ES-I3 (cell line): ENCODE data around the gene RPH3AL.

ENCODE experiments used
- H3K36me3 ChIP-seq: 2 replicates; pipeline ENCODE4 v1.6.1; 2013; ENCODE audit warnings: mild to moderate bottlenecking, low read length, control low read depth, moderate library complexity; ENCODE audit not compliant: insufficient read depth
- H3K4me1 ChIP-seq: 2 replicates; pipeline ENCODE4 v1.6.1; 2013; ENCODE audit warnings: mild to moderate bottlenecking, control low read depth, low read length; ENCODE audit not compliant: insufficient read depth
- H3K9ac ChIP-seq: 2 replicates; pipeline ENCODE4 v1.6.1; 2013; ENCODE audit warnings: low read depth, mild to moderate bottlenecking, low read length, moderate library complexity
- H3K9me3 ChIP-seq: 2 replicates; pipeline ENCODE4 v1.6.1; 2013; ENCODE audit warnings: mild to moderate bottlenecking, low read length, moderate library complexity; ENCODE audit not compliant: control insufficient read depth, insufficient read depth

Gene RPH3AL

GRCh38 chr17:263773-264172 lies 88.8 kb downstream of the RPH3AL start:
- peaks cover 16% of the 10 kb centered on the region for H3K4me1 ChIP-seq

GRCh38 chr17:263271-263670 lies 89.3 kb downstream of the RPH3AL start:
- H3K9ac ChIP-seq, result no peak overlapping the region
- H3K36me3 ChIP-seq, result peaks cover 4% of the 10 kb centered on the region; the same call in 1 of the 2 replicates
- H3K9me3 ChIP-seq, result peaks cover 10% of the 10 kb centered on the region
- H3K4me1 ChIP-seq, result peaks cover 17% of the 10 kb centered on the region

More at GRCh38 chr17:263773-264172, 88.8 kb downstream of the RPH3AL start:
- peaks cover 10% of the 10 kb centered on the region for H3K9me3 ChIP-seq
- no peak overlapping the region for H3K9ac ChIP-seq
- peaks cover 4% of the 10 kb centered on the region; the same call in 1 of the 2 replicates for H3K36me3 ChIP-seq

GRCh38 chr17:261635-262034 lies 91.0 kb downstream of the RPH3AL start:
- Histone ChIP-seq H3K36me3 (peaks cover 4% of the 10 kb centered on the region; the same call in 1 of the 2 replicates), H3K4me1 (peaks cover 17% of the 10 kb centered on the region), H3K9ac (no peak overlapping the region), H3K9me3 (peaks cover 10% of the 10 kb centered on the region)

- Histone ChIP-seq H3K36me3 (peaks cover 4% of the 10 kb centered on the region; the same call in 1 of the 2 replicates), H3K4me1 (peaks cover 17% of the 10 kb centered on the region), H3K9ac (no peak overlapping the region), H3K9me3 (peaks cover 10% of the 10 kb centered on the region)
Observed at GRCh38 chr17:260944-261343, 91.7 kb downstream of the RPH3AL start.

GRCh38 chr17:260031-260791 lies 92.4 kb downstream of the RPH3AL start:
- H3K9me3 ChIP-seq, result peaks cover 10% of the 10 kb centered on the region
- peaks cover 17% of the 10 kb centered on the region for H3K4me1 ChIP-seq
- peaks cover 4% of the 10 kb centered on the region; the same call in 1 of the 2 replicates for H3K36me3 ChIP-seq
- H3K9ac ChIP-seq, result no peak overlapping the region

GRCh38 chr17:259341-259976 lies 93.1 kb downstream of the RPH3AL start:
- peaks cover 17% of the 10 kb centered on the region for H3K4me1 ChIP-seq

GRCh38 chr17:258906-259305 lies 93.7 kb downstream of the RPH3AL start:
- Histone ChIP-seq H3K36me3 (peaks cover 4% of the 10 kb centered on the region; the same call in 1 of the 2 replicates), H3K4me1 (peaks cover 17% of the 10 kb centered on the region), H3K9me3 (peaks cover 10% of the 10 kb centered on the region)

More at GRCh38 chr17:259341-259976, 93.1 kb downstream of the RPH3AL start:
- peaks cover 4% of the 10 kb centered on the region; the same call in 1 of the 2 replicates for H3K36me3 ChIP-seq
- H3K9ac ChIP-seq, result no peak overlapping the region
- H3K9me3 ChIP-seq, result peaks cover 10% of the 10 kb centered on the region

GRCh38 chr17:258045-258734 lies 94.4 kb downstream of the RPH3AL start:
- no peaks in the 10 kb centered on the region for H3K36me3 ChIP-seq
- peaks cover 10% of the 10 kb centered on the region for H3K9me3 ChIP-seq
- H3K4me1 ChIP-seq, result peaks cover 17% of the 10 kb centered on the region
- no peak overlapping the region for H3K9ac ChIP-seq

More at GRCh38 chr17:258906-259305, 93.7 kb downstream of the RPH3AL start:
- no peak overlapping the region for H3K9ac ChIP-seq

GRCh38 chr17:253091-253846 lies 99.3 kb downstream of the RPH3AL start:
- H3K36me3 ChIP-seq, result no peaks in the 10 kb centered on the region
- H3K9me3 ChIP-seq, result no peaks in the 10 kb centered on the region; the same call in 1 of the 2 replicates
- no peaks in the 10 kb centered on the region for H3K4me1 ChIP-seq
- H3K9ac ChIP-seq, result no peak overlapping the region

- Histone ChIP-seq H3K36me3 (no peaks in the 10 kb centered on the region), H3K4me1 (no peaks in the 10 kb centered on the region), H3K9ac (no peak overlapping the region), H3K9me3 (no peaks in the 10 kb centered on the region)
Observed at GRCh38 chr17:252456-252855, 100.2 kb downstream of the RPH3AL start.

- H3K36me3 ChIP-seq, result no peaks in the 10 kb centered on the region
- H3K4me1 ChIP-seq, result no peaks in the 10 kb centered on the region
- no peaks in the 10 kb centered on the region for H3K9me3 ChIP-seq
- no peak overlapping the region for H3K9ac ChIP-seq
Observed at GRCh38 chr17:251531-251930, 101.1 kb downstream of the RPH3AL start.

- H3K9me3 ChIP-seq, result no peaks in the 10 kb centered on the region
- H3K4me1 ChIP-seq, result no peaks in the 10 kb centered on the region
- no peaks in the 10 kb centered on the region for H3K36me3 ChIP-seq
- no peak overlapping the region for H3K9ac ChIP-seq
Observed at GRCh38 chr17:250487-251300, 101.9 kb downstream of the RPH3AL start.

GRCh38 chr17:249236-249993 lies 103.2 kb downstream of the RPH3AL start:
- no peak overlapping the region for H3K9ac ChIP-seq
- no peaks in the 10 kb centered on the region for H3K4me1 ChIP-seq
- no peaks in the 10 kb centered on the region for H3K36me3 ChIP-seq
- no peaks in the 10 kb centered on the region for H3K9me3 ChIP-seq
